Caco-2 (cell line): ENCODE data around the gene OR7G3. TPM values are rescaled to one million over a fixed set of nuclear protein-coding genes. Genes with fewer than 3 reads are reported as not detected.

Experiments used
- BruUV-seq: library from RNA; stranded (reverse); fragments of 400-500 nt; replicated peaks from 2 replicates; lab custom pipeline; 2021; lab: Mats Ljungman, UMichigan
- CTCF ChIA-PET: fragments of 300-600 bp; sonication (Branson Sonifier 250); formaldehyde crosslinking; loops from one replicate; lab custom pipeline; 2022; ENCODE audit warnings: antibody characterized with exemption; lab: Charles Lee
- POLR2A ChIA-PET: fragments of 300-600 bp; sonication (Branson Sonifier 250); formaldehyde crosslinking; loops from one replicate; lab custom pipeline; 2022; ENCODE audit warnings: antibody characterized with exemption; lab: Charles Lee
- DNase-seq, 2 experiments: peaks; one replicate each; pipeline versions ENCODE4 v3.0.0 to v3.0.0-alpha.2; 2020 to 2022
- H3K27me3 ChIP-seq: replicated peaks from 2 replicates; pipeline ENCODE4 v1.6.0; 2011; ENCODE audit warnings: low read length; ENCODE audit not compliant: control insufficient read depth, insufficient read depth
- H3K36me3 ChIP-seq: 2 replicates; pipeline ENCODE4 v1.5.1; 2011; ENCODE audit warnings: low read length; ENCODE audit not compliant: control insufficient read depth, insufficient read depth
- H3K4me1 ChIP-seq: fragments of 250-450 bp; sonication (Bioruptor Pico); 2 replicates; pipeline ENCODE4 v1.5.1; 2020; ENCODE audit warnings: mild to moderate bottlenecking
- H3K4me3 ChIP-seq: 2 replicates; pipeline ENCODE4 v1.5.1; 2011; ENCODE audit warnings: low read depth, mild to moderate bottlenecking, control low read depth, low read length
- H3K9me3 ChIP-seq: fragments of 250-450 bp; sonication (Bioruptor Pico); 2 replicates; pipeline ENCODE4 v1.5.1; 2020; ENCODE audit warnings: mild to moderate bottlenecking, moderate library complexity
- H3K27ac Mint-ChIP-seq: one replicate; pipeline ENCODE4 v1.8.0; 2022; ENCODE audit warnings: mixed read lengths; ENCODE audit not compliant: unreplicated experiment
- H3K27me3 Mint-ChIP-seq: one replicate; pipeline ENCODE4 v1.8.0; 2022; ENCODE audit warnings: mixed read lengths; ENCODE audit not compliant: insufficient read depth, unreplicated experiment
- H3K36me3 Mint-ChIP-seq: one replicate; pipeline ENCODE4 v1.8.0; 2022; ENCODE audit warnings: mild to moderate bottlenecking, mixed read lengths; ENCODE audit not compliant: insufficient read depth, unreplicated experiment
- H3K4me1 Mint-ChIP-seq: one replicate; pipeline ENCODE4 v1.8.0; 2022; ENCODE audit warnings: low read depth, mixed read lengths; ENCODE audit not compliant: unreplicated experiment
- H3K4me3 Mint-ChIP-seq: one replicate; pipeline ENCODE4 v1.8.0; 2022; ENCODE audit warnings: mild to moderate bottlenecking, moderate library complexity, mixed read lengths; ENCODE audit not compliant: unreplicated experiment
- H3K9me3 Mint-ChIP-seq: one replicate; pipeline ENCODE4 v1.8.0; 2022; ENCODE audit warnings: mixed read lengths; ENCODE audit not compliant: unreplicated experiment
- intact Hi-C: fragments of 100-400 bp; cut with micrococcal nuclease; formaldehyde crosslinking; loops from one replicate; pipeline ENCODE4 v1.10.0; 2022; ENCODE audit not compliant: unreplicated experiment
- total RNA-seq: library from RNA; stranded (reverse); gene quantifications from 2 replicates; pipeline ENCODE4 v1.2.3, GENCODE V29; 2022
- TF ChIP-seq, protein P1 (sequence below), 2 experiments: fragments of 200-600 bp in 1 of 2; IDR thresholded peaks; 1 replicate in 1 of 2; 2 replicates in 1 of 2; pipeline versions ENCODE4 v1.5.1 to v1.8.0; 2011 to 2022; ENCODE audit warnings: antibody characterized with exemption in 1 of 2, control low read depth in 1 of 2, inconsistent platforms in 1 of 2, low read depth in 1 of 2, low read length in 1 of 2, mild to moderate bottlenecking in 1 of 2, moderate library complexity in 1 of 2; ENCODE audit not compliant: insufficient read depth in 1 of 2, severe bottlenecking in 1 of 2, unreplicated experiment in 1 of 2

OR7G3 gene
- total RNA-seq, 1 experiment from 2014 or later, result not detected

DNA sequence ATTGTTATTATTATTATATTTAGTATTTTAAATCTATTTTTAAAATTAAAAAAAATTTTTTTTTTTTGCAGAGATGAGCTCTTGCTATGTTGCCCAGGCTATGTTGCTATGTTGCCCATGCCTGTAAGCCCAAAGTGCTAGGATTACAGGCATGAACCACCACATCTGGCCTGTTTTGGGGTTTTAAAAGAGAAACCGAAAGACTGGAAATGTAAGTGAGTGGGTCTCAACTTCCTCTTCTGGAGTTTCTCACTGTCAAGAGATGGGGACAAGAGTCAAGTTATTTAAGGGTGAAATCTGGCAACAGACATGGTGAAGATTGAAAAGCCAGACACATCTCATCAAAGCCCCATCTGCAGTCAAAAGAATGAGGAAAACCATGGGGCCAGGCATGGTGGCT is 4.2 kb upstream of the OR7G3 start:
- DNase-seq, result no peak
- BruUV-seq, result no TSS peak
- H3K36me3 Mint-ChIP-seq, result no peaks in the 10 kb centered on the region
- no peaks in the 10 kb centered on the region for H3K4me1 Mint-ChIP-seq
- intact Hi-C loops, result no loop called here
- no peaks in the 10 kb centered on the region for H3K36me3 ChIP-seq
- no peak overlapping the region for H3K4me3 Mint-ChIP-seq
- no peaks in the 10 kb centered on the region for H3K27me3 ChIP-seq
- CTCF ChIA-PET, result no interaction called here
- no peaks in the 10 kb centered on the region for H3K9me3 ChIP-seq
- H3K9me3 Mint-ChIP-seq, result no peaks in the 10 kb centered on the region
- no peak overlapping the region for H3K4me3 ChIP-seq
- TF ChIP-seq, protein P1, sequence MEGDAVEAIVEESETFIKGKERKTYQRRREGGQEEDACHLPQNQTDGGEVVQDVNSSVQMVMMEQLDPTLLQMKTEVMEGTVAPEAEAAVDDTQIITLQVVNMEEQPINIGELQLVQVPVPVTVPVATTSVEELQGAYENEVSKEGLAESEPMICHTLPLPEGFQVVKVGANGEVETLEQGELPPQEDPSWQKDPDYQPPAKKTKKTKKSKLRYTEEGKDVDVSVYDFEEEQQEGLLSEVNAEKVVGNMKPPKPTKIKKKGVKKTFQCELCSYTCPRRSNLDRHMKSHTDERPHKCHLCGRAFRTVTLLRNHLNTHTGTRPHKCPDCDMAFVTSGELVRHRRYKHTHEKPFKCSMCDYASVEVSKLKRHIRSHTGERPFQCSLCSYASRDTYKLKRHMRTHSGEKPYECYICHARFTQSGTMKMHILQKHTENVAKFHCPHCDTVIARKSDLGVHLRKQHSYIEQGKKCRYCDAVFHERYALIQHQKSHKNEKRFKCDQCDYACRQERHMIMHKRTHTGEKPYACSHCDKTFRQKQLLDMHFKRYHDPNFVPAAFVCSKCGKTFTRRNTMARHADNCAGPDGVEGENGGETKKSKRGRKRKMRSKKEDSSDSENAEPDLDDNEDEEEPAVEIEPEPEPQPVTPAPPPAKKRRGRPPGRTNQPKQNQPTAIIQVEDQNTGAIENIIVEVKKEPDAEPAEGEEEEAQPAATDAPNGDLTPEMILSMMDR (IDR thresholded peaks at IDR 0.05; ENCODE audit: insufficient read depth in 1 of 2, low read depth in 1 of 2, low read length in 1 of 2, severe bottlenecking in 1 of 2, unreplicated experiment in 1 of 2), result no peak
- POLR2A ChIA-PET, result no interaction called here
- H3K27me3 Mint-ChIP-seq, result peaks cover 3% of the 10 kb centered on the region
- no peak overlapping the region for H3K27ac Mint-ChIP-seq
- no peaks in the 10 kb centered on the region for H3K4me1 ChIP-seq

DNA sequence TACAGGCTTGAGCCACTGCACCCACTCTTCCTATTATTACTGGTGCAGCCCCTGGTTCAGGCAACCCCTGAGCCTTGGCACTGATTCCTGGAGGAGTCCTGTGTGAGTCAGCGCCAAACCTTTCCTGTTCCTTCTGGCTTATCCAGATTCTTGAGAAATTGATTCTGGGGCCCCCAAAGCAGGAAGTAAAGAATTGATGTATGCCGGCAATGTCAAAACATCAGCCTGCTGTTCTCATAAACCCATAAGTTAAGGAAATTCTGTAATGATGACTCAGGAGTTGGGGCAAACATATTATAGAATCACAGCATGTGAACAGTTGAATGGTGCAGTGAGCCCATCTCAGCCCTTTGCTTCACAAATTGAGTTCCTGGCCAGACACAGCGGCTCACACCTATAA is 1.4 kb upstream of the OR7G3 start:
- no peak overlapping the region for H3K4me3 Mint-ChIP-seq
- no peak overlapping the region for H3K4me3 ChIP-seq

GRCh38 chr19:9116547-9116946 is 10.2 kb downstream of the OR7G3 start:
- Histone ChIP-seq H3K4me1 (no peaks in the 10 kb centered on the region), H3K9me3 (no peaks in the 10 kb centered on the region), H3K36me3 (no peaks in the 10 kb centered on the region), H3K27me3 (no peaks in the 10 kb centered on the region), H3K4me3 (no peak overlapping the region)
- Mint-ChIP-seq H3K36me3 (no peaks in the 10 kb centered on the region), H3K4me3 (no peak overlapping the region), H3K27me3 (no peaks in the 10 kb centered on the region), H3K9me3 (no peaks in the 10 kb centered on the region), H3K27ac (no peak overlapping the region), H3K4me1 (no peaks in the 10 kb centered on the region)
- POLR2A ChIA-PET, result no interaction called here
- no TSS peak for BruUV-seq
- intact Hi-C loops, result no loop called here
- CTCF ChIA-PET, result no interaction called here
- TF ChIP-seq, protein P1 (IDR thresholded peaks at IDR 0.05; ENCODE audit: insufficient read depth in 1 of 2, low read depth in 1 of 2, low read length in 1 of 2, severe bottlenecking in 1 of 2, unreplicated experiment in 1 of 2), result no peak
- no peak for DNase-seq

More for the DNA sequence above, 1.4 kb upstream of the OR7G3 start:
- H3K27me3 ChIP-seq, result no peaks in the 10 kb centered on the region
- no peak for DNase-seq
- ChIA-PET CTCF (no interaction called here), POLR2A (no interaction called here)
- no peak overlapping the region for H3K27ac Mint-ChIP-seq
- no peaks in the 10 kb centered on the region for H3K36me3 Mint-ChIP-seq
- H3K9me3 ChIP-seq, result no peaks in the 10 kb centered on the region
- BruUV-seq, result no TSS peak
- H3K36me3 ChIP-seq, result no peaks in the 10 kb centered on the region
- peaks cover 3% of the 10 kb centered on the region for H3K27me3 Mint-ChIP-seq
- H3K4me1 ChIP-seq, result no peaks in the 10 kb centered on the region
- no peaks in the 10 kb centered on the region for H3K4me1 Mint-ChIP-seq
- TF ChIP-seq, protein P1 (IDR thresholded peaks at IDR 0.05; ENCODE audit: insufficient read depth in 1 of 2, low read depth in 1 of 2, low read length in 1 of 2, severe bottlenecking in 1 of 2, unreplicated experiment in 1 of 2), result no peak
- intact Hi-C loops, result no loop called here
- H3K9me3 Mint-ChIP-seq, result no peaks in the 10 kb centered on the region
